Esophagus squamous epithelium (tissue), 4 donors: ENCODE data around the gene ICAM1.

Source experiments
- POLR2A ChIP-seq, 4 donors: fragments of 450-650 bp; IDR thresholded peaks; one replicate each; pipeline ENCODE4 v1.6.1; 2017; ENCODE audit warnings: antibody characterized with exemption in 4 of 4, mild to moderate bottlenecking in 4 of 4, moderate library complexity in 3 of 4
- TF ChIP-seq, protein P1 (sequence below), 6 experiments: fragments of 450-650 bp in 4 of 6; fragments of 200-600 bp in 2 of 6; sonication (generic) in 2 of 6; IDR thresholded peaks; one replicate each; pipeline ENCODE4 v1.5.1; 2016 to 2019; ENCODE audit warnings: antibody characterized with exemption in 6 of 6, mild to moderate bottlenecking in 4 of 6, moderate library complexity in 4 of 6

DNA sequence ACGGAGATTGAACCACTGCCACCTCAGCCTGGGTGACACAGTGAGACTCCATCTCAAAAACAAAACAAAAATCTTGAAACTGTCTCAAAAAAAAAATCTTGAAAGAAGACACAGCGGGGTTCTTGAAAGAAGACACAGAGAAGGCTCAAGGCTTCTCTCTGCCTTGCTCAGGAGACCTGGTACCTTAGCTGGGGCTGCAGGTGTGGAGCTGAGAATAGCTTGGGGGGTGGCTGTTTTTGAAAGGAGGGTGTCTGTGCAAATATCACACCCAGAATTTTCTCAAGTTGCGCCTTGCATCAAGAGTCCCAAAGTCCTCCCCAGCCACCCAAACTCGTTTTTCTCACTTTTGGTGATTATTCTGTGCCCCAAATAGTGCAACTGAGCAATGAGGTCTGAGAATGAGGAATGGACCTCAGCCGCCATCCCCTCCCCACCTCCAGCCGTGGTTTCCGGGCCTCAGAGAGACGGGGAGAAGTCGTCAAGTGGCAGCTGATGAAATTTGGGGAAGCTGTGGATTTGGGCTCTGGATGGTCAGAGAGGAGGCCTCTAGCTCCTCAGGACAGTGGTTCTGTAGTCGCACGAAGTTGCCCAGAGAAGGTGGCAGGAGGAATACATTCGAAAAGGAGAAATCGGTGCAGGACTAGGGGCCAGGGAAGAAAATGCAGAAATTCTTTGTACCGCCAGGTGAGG is 48.6 kb upstream of the ICAM1 start:
- TF ChIP-seq POLR2A (IDR thresholded peaks at IDR 0.05) = no peak
- TF ChIP-seq, protein P1, sequence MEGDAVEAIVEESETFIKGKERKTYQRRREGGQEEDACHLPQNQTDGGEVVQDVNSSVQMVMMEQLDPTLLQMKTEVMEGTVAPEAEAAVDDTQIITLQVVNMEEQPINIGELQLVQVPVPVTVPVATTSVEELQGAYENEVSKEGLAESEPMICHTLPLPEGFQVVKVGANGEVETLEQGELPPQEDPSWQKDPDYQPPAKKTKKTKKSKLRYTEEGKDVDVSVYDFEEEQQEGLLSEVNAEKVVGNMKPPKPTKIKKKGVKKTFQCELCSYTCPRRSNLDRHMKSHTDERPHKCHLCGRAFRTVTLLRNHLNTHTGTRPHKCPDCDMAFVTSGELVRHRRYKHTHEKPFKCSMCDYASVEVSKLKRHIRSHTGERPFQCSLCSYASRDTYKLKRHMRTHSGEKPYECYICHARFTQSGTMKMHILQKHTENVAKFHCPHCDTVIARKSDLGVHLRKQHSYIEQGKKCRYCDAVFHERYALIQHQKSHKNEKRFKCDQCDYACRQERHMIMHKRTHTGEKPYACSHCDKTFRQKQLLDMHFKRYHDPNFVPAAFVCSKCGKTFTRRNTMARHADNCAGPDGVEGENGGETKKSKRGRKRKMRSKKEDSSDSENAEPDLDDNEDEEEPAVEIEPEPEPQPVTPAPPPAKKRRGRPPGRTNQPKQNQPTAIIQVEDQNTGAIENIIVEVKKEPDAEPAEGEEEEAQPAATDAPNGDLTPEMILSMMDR (IDR thresholded peaks at IDR 0.05) = no peak
